ENCODE measurements around the gene CMAS.
A peak's percentile ranks its signal among the peaks of the same experiment; 100 is the strongest.
"Not testable (repeated sequence)": the region's sequence is repeated elsewhere in the genome, so short reads cannot be mapped to it uniquely, and the experiment has no call there.

CMAS gene

GRCh38 chr12:22066310-22066709, 20.3 kb downstream of the CMAS start:
- no peak overlapping the region for H3K27ac ChIP-seq
- TF ChIP-seq CTCF (conservative IDR thresholded peaks at IDR 0.05), result no peak

- no peak overlapping the region for H3K27ac ChIP-seq
- no peak for TF ChIP-seq CTCF (conservative IDR thresholded peaks at IDR 0.05)
These were observed 23.8 kb downstream of the CMAS start for GRCh38 chr12:22069851-22070250.

GRCh38 chr12:22082190-22082701, 36.2 kb downstream of the CMAS start:
- H3K27ac ChIP-seq, result no peak overlapping the region
- TF ChIP-seq CTCF (conservative IDR thresholded peaks at IDR 0.05), result no peak

- H3K27ac ChIP-seq, result no peak overlapping the region
- peak; percentile 75 for TF ChIP-seq CTCF (conservative IDR thresholded peaks at IDR 0.05)
These were observed 37.1 kb downstream of the CMAS start for GRCh38 chr12:22083167-22083566.

GRCh38 chr12:22084852-22085251, 38.8 kb downstream of the CMAS start:
- no peak for TF ChIP-seq CTCF (conservative IDR thresholded peaks at IDR 0.05)
- no peak overlapping the region for H3K27ac ChIP-seq

GRCh38 chr12:22088886-22089285, 42.9 kb downstream of the CMAS start:
- H3K27ac ChIP-seq, result no peak overlapping the region
- no peak for TF ChIP-seq CTCF (conservative IDR thresholded peaks at IDR 0.05)

GRCh38 chr12:22089486-22089885, 43.5 kb downstream of the CMAS start:
- H3K27ac ChIP-seq, result no peak overlapping the region
- TF ChIP-seq CTCF (conservative IDR thresholded peaks at IDR 0.05), result no peak

GRCh38 chr12:22099062-22099461, 53.0 kb downstream of the CMAS start:
- not testable (repeated sequence) for H3K27ac ChIP-seq
